HG02938 (cell line): ENCODE measurements around the gene APLNR.

Source experiments
- ATAC-seq: cut with Tn5 transposase; IDR thresholded peaks from one replicate; pipeline ENCODE4 v1.9.1; 2021; ENCODE audit warnings: mild to moderate bottlenecking, moderate library complexity; ENCODE audit not compliant: unreplicated experiment

The APLNR gene

DNA sequence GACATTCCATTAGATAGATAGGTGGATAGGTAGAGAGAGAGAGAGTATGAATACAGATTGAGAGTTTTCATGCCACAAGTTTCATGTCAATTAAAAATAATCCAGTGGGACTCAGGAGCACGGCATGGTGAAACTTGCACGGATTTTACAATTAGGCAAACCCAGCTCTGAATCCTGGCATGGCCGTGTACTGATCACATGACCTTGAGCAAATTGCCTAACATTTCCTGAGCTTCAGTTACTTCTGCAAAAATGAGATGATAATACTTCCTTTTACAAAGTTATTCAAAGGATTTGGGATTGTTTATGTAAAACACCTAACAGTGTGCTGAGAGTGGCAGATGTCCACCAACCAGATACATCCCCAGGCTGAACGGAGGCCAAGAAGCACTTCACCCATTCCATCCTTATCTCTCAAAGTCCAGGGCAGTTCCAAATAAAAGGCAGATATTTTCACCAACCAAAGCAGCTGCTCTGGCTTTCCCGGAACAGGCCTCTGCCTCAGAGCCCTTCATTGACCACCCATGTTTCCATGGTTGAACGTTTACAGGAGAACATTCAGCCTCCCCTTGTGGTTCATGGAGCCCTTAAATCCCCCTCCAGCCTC is 17.9 kb downstream of the APLNR start:
- no peak for ATAC-seq

GRCh38 chr11:57217053-57217452 is 20.0 kb downstream of the APLNR start:
- no peak for ATAC-seq

- no peak for ATAC-seq
Measured at GRCh38 chr11:57216463-57216862, 20.6 kb downstream of the APLNR start.

- ATAC-seq = no peak
Measured at GRCh38 chr11:57214494-57214893, 22.6 kb downstream of the APLNR start.

DNA sequence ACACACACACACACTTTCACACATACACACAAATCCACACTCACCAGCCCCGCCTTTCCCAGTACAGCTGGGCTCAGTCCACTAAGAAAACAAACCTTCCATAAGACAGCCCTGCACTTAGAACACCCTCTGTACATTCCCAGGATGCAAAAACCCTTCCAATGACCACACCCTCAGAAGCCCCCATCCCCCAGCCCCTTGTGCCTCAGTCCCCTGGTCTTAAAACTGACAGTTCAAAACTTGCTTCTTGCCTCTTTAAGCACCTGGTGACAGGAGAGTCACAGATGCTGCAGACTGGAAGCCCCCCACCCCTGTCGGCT is 23.0 kb downstream of the APLNR start:
- ATAC-seq = no peak

GRCh38 chr11:57213342-57214097 is 23.5 kb downstream of the APLNR start:
- ATAC-seq = no peak

DNA sequence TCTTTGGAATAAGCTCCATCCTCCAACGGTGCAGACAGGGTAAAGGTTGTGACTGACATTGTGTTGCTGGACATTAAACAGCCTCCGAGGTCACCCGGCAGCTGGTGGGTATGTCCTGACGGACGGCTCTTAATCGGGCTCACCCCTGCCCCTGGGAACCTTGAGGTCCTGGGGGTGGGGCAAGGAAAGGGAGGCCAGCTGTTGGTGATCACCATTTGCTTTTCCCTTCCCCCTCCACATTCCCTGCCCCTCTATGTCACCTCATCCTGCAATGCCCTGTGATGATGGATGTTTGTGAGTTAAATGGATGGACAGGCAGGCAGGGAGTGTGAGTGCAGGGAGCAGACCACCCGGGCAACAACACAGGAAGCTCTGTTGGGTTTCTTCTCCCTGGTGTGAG is 26.3 kb downstream of the APLNR start:
- no peak for ATAC-seq

DNA sequence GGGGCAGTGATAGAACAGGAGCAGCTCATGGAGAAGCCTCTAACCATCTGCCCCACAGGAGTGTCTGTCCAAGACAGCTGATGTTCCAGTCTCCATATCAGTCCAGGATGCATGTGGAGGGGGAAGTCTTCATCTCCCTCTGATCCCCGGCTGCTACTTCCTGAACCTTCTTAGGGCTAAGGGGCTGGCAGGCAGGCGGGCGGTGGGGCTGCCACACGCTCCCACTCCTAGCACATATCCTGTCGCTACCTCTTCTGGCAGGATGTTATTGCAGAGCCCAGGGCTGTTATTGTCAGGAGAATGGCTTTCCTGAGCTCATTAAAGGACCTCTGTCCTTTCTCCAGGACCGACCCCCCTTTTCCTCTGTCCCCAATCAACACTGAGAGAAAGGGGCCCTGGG is 29.9 kb downstream of the APLNR start:
- ATAC-seq = no peak

GRCh38 chr11:57205041-57205641 is 31.9 kb downstream of the APLNR start:
- no peak for ATAC-seq

GRCh38 chr11:57203882-57204480 is 33.1 kb downstream of the APLNR start:
- no peak for ATAC-seq

DNA sequence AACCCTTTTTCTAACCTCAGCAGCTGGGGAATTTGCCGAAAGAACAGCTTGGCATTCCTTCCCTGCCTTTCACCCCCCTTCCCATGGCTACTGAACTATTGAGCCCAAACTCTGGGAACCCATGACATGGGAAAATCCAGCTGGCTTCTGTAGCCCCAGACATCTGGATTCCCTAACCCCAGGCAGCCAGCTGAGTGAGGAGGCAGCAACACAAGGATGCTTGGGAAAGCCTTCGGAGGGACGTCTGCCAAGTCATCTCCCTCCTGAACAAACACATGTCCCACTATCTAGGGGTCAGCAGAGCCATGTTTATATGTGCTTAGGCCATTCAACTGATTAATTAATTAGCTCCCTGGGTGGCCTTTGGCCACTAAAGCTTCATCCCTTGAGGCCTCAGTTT is 33.7 kb downstream of the APLNR start:
- no peak for ATAC-seq

DNA sequence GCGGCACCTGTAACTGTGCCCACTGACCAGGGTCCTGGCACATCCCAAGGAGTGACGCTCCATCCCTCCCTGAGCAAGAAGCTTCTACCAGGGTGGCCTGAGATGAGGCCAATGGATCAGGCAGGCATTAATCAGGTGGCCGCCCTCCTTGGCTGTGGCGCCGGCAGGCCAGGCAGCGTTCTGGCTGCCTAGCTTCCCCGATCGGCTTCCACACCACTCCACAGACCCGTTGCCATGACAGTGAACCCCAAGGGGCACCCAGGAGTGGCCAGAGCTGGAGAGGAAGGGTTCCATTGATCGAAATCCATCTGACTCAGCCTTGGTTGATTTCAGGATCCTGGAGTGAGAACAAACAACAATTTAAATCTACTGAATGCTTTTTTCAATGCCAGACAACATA is 34.8 kb downstream of the APLNR start:
- ATAC-seq = no peak

- ATAC-seq = no peak
Measured at GRCh38 chr11:57200917-57201316, 36.1 kb downstream of the APLNR start.

DNA sequence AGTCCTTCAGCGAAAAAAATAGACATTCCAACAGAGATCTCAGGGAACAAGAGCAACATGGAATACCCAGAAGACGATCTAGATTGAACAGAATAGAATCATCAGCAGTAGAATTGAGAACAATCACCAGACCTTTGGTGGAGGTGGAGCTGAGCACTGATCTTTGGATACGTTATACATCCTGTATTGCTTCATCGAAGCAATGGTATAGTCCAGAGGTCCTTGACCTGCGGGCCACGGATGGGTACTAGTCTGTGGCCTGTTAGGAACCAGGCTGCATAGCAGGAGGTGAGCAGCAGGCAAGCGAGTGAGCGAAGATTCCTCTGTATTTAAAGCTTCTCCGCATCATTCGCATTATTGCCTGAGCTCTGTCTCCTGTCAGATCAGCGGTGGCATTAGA is 37.7 kb downstream of the APLNR start:
- ATAC-seq = no peak

GRCh38 chr11:57197762-57198161 is 39.3 kb downstream of the APLNR start:
- ATAC-seq = no peak

DNA sequence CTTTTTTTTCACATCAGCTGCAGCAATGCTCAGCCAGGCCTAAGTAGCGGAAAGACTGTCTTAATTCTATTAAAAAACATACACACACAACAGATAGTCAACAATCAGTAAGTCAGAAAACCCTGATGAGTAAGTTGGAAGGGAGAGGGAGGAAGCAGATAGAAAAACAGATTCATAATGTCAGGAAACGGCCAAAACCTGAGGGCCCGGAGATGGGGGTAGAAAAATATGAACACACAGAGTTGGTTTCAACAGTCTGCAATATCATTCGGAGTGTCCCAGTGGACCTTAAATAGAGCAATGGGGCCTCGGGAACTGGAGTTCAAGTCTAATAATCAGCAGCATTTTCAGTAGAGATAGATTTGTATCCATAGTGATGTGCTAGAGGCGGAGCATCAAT is 40.5 kb downstream of the APLNR start:
- ATAC-seq = no peak

- ATAC-seq = no peak
Measured at GRCh38 chr11:57192316-57192715, 44.7 kb downstream of the APLNR start.

GRCh38 chr11:57191311-57192219 is 45.5 kb downstream of the APLNR start:
- no peak for ATAC-seq

DNA sequence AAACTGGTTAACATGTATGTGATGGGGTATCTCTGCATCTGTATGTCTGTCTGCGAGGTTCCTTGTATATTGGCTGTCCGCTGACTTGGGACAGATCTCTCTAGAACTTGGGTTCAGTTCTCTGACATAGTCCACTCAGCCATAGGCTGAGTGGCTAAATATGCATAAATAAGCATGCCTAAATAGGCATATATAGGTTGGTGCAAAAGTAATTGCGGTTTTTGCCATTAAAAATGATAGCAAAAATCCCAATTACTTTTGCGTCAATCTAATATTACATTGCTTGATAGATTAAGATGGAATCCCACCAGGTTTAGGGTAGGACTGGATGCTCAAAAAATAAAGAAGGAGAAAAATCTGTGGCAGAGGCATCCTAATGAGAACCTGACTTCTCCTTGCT is 46.5 kb downstream of the APLNR start:
- no peak for ATAC-seq
